ENCODE data around the gene KLK1. TPM values are rescaled to one million over a fixed set of nuclear protein-coding genes. Genes with fewer than 3 reads are reported as not detected.

KLK1 gene
- total RNA-seq, 1 donor from 2014 or later, result not detected

DNA sequence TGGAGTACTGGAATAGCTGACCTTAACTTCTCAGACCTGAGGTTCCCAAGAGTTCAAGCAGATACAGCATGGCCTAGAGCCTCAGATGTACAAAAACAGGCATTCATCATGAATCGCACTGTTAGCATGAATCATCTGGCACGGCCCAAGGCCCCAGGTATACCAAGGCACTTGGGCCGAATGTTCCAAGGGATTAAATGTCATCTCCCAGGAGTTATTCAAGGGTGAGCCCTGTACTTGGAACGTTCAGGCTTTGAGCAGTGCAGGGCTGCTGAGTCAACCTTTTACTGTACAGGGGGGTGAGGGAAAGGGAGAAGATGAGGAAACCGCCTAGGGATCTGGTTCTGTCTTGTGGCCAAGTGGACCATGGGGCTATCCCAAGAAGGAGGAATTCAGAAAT, 37.4 kb upstream of the KLK1 start:
- TF ChIP-seq, protein P1, sequence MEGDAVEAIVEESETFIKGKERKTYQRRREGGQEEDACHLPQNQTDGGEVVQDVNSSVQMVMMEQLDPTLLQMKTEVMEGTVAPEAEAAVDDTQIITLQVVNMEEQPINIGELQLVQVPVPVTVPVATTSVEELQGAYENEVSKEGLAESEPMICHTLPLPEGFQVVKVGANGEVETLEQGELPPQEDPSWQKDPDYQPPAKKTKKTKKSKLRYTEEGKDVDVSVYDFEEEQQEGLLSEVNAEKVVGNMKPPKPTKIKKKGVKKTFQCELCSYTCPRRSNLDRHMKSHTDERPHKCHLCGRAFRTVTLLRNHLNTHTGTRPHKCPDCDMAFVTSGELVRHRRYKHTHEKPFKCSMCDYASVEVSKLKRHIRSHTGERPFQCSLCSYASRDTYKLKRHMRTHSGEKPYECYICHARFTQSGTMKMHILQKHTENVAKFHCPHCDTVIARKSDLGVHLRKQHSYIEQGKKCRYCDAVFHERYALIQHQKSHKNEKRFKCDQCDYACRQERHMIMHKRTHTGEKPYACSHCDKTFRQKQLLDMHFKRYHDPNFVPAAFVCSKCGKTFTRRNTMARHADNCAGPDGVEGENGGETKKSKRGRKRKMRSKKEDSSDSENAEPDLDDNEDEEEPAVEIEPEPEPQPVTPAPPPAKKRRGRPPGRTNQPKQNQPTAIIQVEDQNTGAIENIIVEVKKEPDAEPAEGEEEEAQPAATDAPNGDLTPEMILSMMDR (IDR thresholded peaks at IDR 0.05), result no peak
- intact Hi-C loops (cut with DNase I), result no loop called here
- no peak overlapping the region for H3K27ac ChIP-seq
- no peak for DNase-seq (ENCODE audit: low spot score in 2 of 2)
- H3K36me3 ChIP-seq, result no peaks in the 10 kb centered on the region
- no peaks in the 10 kb centered on the region for H3K4me1 ChIP-seq
- no peaks in the 10 kb centered on the region for H3K9me3 ChIP-seq
- H3K27me3 ChIP-seq, result no peaks in the 10 kb centered on the region
- H3K4me3 ChIP-seq, result no peak overlapping the region

DNA sequence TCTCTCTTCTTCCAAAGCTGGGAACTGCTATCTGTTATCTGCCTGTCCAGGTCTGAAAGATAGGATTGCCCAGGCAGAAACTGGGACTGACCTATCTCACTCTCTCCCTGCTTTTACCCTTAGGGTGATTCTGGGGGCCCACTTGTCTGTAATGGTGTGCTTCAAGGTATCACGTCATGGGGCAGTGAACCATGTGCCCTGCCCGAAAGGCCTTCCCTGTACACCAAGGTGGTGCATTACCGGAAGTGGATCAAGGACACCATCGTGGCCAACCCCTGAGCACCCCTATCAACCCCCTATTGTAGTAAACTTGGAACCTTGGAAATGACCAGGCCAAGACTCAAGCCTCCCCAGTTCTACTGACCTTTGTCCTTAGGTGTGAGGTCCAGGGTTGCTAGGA, 36.3 kb upstream of the KLK1 start:
- intact Hi-C loops (cut with DNase I), result no loop called here
- H3K27me3 ChIP-seq, result no peaks in the 10 kb centered on the region

DNA sequence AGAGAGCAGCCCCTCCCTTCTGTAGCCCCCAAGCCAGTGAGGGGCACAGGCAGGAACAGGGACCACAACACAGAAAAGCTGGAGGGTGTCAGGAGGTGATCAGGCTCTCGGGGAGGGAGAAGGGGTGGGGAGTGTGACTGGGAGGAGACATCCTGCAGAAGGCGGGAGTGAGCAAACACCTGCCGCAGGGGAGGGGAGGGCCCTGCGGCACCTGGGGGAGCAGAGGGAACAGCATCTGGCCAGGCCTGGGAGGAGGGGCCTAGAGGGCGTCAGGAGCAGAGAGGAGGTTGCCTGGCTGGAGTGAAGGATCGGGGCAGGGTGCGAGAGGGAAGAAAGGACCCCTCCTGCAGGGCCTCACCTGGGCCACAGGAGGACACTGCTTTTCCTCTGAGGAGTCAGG, 35.3 kb upstream of the KLK1 start:
- Histone ChIP-seq H3K4me1 (no peaks in the 10 kb centered on the region), H3K4me3 (no peak overlapping the region), H3K27ac (no peak overlapping the region), H3K27me3 (no peaks in the 10 kb centered on the region), H3K36me3 (no peaks in the 10 kb centered on the region), H3K9me3 (no peaks in the 10 kb centered on the region)
- intact Hi-C loops (cut with DNase I), result no loop called here
- TF ChIP-seq, protein P1 (IDR thresholded peaks at IDR 0.05), result no peak
- no peak for DNase-seq (ENCODE audit: low spot score in 2 of 2)

More for the DNA sequence above, 36.3 kb upstream of the KLK1 start:
- DNase-seq (ENCODE audit: low spot score in 2 of 2), result no peak
- Histone ChIP-seq H3K4me3 (no peak overlapping the region), H3K27ac (no peak overlapping the region), H3K4me1 (no peaks in the 10 kb centered on the region), H3K36me3 (no peaks in the 10 kb centered on the region), H3K9me3 (no peaks in the 10 kb centered on the region)
- TF ChIP-seq, protein P1 (IDR thresholded peaks at IDR 0.05), result no peak

DNA sequence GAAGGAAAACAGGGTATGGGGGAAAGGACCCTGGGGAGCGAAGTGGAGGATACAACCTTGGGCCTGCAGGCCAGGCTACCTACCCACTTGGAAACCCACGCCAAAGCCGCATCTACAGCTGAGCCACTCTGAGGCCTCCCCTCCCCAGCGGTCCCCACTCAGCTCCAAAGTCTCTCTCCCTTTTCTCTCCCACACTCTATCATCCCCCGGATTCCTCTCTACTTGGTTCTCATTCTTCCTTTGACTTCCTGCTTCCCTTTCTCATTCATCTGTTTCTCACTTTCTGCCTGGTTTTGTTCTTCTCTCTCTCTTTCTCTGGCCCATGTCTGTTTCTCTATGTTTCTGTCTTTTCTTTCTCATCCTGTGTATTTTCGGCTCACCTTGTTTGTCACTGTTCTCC, 33.8 kb upstream of the KLK1 start:
- no peaks in the 10 kb centered on the region for H3K36me3 ChIP-seq
- no peaks in the 10 kb centered on the region for H3K27me3 ChIP-seq
- DNase-seq (ENCODE audit: low spot score in 2 of 2), result no peak
- intact Hi-C loops (cut with DNase I), result no loop called here
- no peak overlapping the region for H3K27ac ChIP-seq
- no peaks in the 10 kb centered on the region for H3K4me1 ChIP-seq
- TF ChIP-seq, protein P1 (IDR thresholded peaks at IDR 0.05), result no peak
- H3K9me3 ChIP-seq, result no peaks in the 10 kb centered on the region
- no peak overlapping the region for H3K4me3 ChIP-seq

DNA sequence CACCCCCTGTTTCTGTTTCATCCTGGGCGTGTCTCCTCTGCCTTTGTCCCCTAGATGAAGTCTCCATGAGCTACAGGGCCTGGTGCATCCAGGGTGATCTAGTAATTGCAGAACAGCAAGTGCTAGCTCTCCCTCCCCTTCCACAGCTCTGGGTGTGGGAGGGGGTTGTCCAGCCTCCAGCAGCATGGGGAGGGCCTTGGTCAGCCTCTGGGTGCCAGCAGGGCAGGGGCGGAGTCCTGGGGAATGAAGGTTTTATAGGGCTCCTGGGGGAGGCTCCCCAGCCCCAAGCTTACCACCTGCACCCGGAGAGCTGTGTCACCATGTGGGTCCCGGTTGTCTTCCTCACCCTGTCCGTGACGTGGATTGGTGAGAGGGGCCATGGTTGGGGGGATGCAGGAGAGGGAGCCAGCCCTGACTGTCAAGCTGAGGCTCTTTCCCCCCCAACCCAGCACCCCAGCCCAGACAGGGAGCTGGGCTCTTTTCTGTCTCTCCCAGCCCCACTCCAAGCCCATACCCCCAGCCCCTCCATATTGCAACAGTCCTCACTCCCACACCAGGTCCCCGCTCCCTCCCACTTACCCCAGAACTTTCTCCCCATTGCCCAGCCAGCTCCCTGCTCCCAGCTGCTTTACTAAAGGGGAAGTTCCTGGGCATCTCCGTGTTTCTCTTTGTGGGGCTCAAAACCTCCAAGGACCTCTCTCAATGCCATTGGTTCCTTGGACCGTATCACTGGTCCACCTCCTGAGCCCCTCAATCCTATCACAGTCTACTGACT, 31.2 kb upstream of the KLK1 start, which contains the start of gene KLK3:
Gene KLK3, plus strand, starts transcription at position 280 of the 775 bp plus-strand sequence. Its CDS starts 41 bp downstream, at position 321.
- Histone ChIP-seq H3K36me3 (no peaks in the 10 kb centered on the region), H3K9me3 (no peaks in the 10 kb centered on the region), H3K27ac (no peak within 1 kb of the TSS), H3K4me3 (no peak within 1 kb of the TSS), H3K27me3 (no peaks in the 10 kb centered on the region), H3K4me1 (no peaks in the 10 kb centered on the region)
- TF ChIP-seq, protein P1 (IDR thresholded peaks at IDR 0.05), result no peak
- no peak for DNase-seq (ENCODE audit: low spot score in 2 of 2)
- intact Hi-C loops (cut with DNase I), result no loop called here
